Activated CD8-positive, alpha-beta T cell treated with anti-CD3 and anti-CD28 coated beads, Interleukin-2, amount 10 ng/mL, durations not matched to agents 7 days and 5 days (primary cell): Measurements from ENCODE around the gene SLIRP. TPM values are rescaled to one million over a fixed set of nuclear protein-coding genes. Genes with fewer than 3 reads are reported as not detected.
"Not testable (repeated sequence)": the region's sequence is repeated elsewhere in the genome, so short reads cannot be mapped to it uniquely, and the experiment has no call there.

Source experiments
- ATAC-seq: fragments of 150-1000 bp; cut with Tn5 transposase; one replicate; pipeline ENCODE4 v1.10.0; 2021; ENCODE audit warnings: moderate library complexity
- CTCF ChIA-PET: fragments of 350-600 bp; sonication (Branson Sonifier 250); formaldehyde crosslinking; loops from one replicate; lab custom pipeline; 2021; ENCODE audit warnings: antibody characterized with exemption; lab: Charles Lee
- POLR2A ChIA-PET: fragments of 350-600 bp; sonication (Branson Sonifier 250); formaldehyde crosslinking; loops from one replicate; lab custom pipeline; 2021; ENCODE audit warnings: antibody characterized with exemption; lab: Charles Lee
- DNase-seq: peaks from one replicate; pipeline ENCODE4 v3.0.0-alpha.2; 2020
- H3K27ac Mint-ChIP-seq: one replicate; pipeline ENCODE4 v1.8.0; 2021; ENCODE audit warnings: mild to moderate bottlenecking, mixed read lengths
- H3K27me3 Mint-ChIP-seq: one replicate; pipeline ENCODE4 v1.8.0; 2021; ENCODE audit warnings: low read depth, mixed read lengths
- H3K36me3 Mint-ChIP-seq: one replicate; pipeline ENCODE4 v1.8.0; 2021; ENCODE audit warnings: low read depth, mixed read lengths
- H3K4me1 Mint-ChIP-seq: one replicate; pipeline ENCODE4 v1.8.0; 2021; ENCODE audit warnings: low read depth, mixed read lengths
- H3K4me3 Mint-ChIP-seq: one replicate; pipeline ENCODE4 v1.8.0; 2021; ENCODE audit warnings: mild to moderate bottlenecking, mixed read lengths
- H3K9me3 Mint-ChIP-seq: one replicate; pipeline ENCODE4 v1.8.0; 2022; ENCODE audit warnings: mixed read lengths; ENCODE audit not compliant: insufficient read depth
- total RNA-seq, 2 experiments: library from RNA; stranded (reverse); gene quantifications; one replicate each; pipeline ENCODE4 v1.2.3, GENCODE V29; 2021

SLIRP gene
- total RNA-seq, 2 experiments from 2014 or later = 92.1 to 101 TPM

GRCh38 chr14:77746064-77746702 lies 38.3 kb downstream of the SLIRP start:
- ATAC-seq (no peak), DNase-seq (no peak)
- Mint-ChIP-seq H3K9me3 (no peaks in the 10 kb centered on the region), H3K4me1 (peaks cover 6% of the 10 kb centered on the region), H3K36me3 (peaks cover 59% of the 10 kb centered on the region), H3K27me3 (no peaks in the 10 kb centered on the region), H3K4me3 (no peak overlapping the region), H3K27ac (no peak overlapping the region)
- CTCF ChIA-PET = interaction anchor here (0.9 kb wide), 1 partner anchor 287 kb away, joined by 4 read pairs; no protein-coding TSS in a partner anchor
- POLR2A ChIA-PET = interaction anchor here (0.7 to 0.9 kb wide), 2 partner anchors 15 to 147 kb away, joined by 5 to 6 read pairs; partner anchors contain the start of gene SNW1

GRCh38 chr14:77747425-77747824 lies 39.5 kb downstream of the SLIRP start:
- H3K4me3 Mint-ChIP-seq, H3K4me1 Mint-ChIP-seq, H3K27me3 Mint-ChIP-seq, POLR2A ChIA-PET, ATAC-seq, CTCF ChIA-PET, H3K9me3 Mint-ChIP-seq, H3K27ac Mint-ChIP-seq, DNase-seq: not testable (repeated sequence)
- H3K36me3 Mint-ChIP-seq = peaks cover 55% of the 10 kb centered on the region

- ATAC-seq (no peak), DNase-seq (no peak)
- Mint-ChIP-seq H3K4me3 (no peak overlapping the region), H3K9me3 (no peaks in the 10 kb centered on the region), H3K27me3 (no peaks in the 10 kb centered on the region), H3K27ac (no peak overlapping the region), H3K4me1 (peaks cover 9% of the 10 kb centered on the region), H3K36me3 (peaks cover 56% of the 10 kb centered on the region)
- ChIA-PET CTCF (interaction anchor here (0.9 to 1.5 kb wide), 3 partner anchors 8 to 44 kb away, joined by 3 to 4 read pairs (median 3); partner anchors contain the start of gene SNW1), POLR2A (interaction anchor here (0.6 kb wide), 1 partner anchor 239 kb away, joined by 3 read pairs; no protein-coding TSS in a partner anchor)
Measured at GRCh38 chr14:77752266-77752665, 44.4 kb downstream of the SLIRP start.

- peaks cover 57% of the 10 kb centered on the region for H3K36me3 Mint-ChIP-seq
- no peak overlapping the region for H3K27ac Mint-ChIP-seq
- POLR2A ChIA-PET = no interaction called here
- CTCF ChIA-PET = interaction anchor here (0.9 to 1.5 kb wide), 3 partner anchors 8 to 44 kb away, joined by 3 to 4 read pairs (median 3); partner anchors contain the start of gene SNW1
- H3K4me1 Mint-ChIP-seq = peaks cover 16% of the 10 kb centered on the region
- H3K9me3 Mint-ChIP-seq = no peaks in the 10 kb centered on the region
- ATAC-seq = no peak
- no peak for DNase-seq
- no peak overlapping the region for H3K4me3 Mint-ChIP-seq
- H3K27me3 Mint-ChIP-seq = no peaks in the 10 kb centered on the region
Measured at GRCh38 chr14:77752799-77753516, 45.1 kb downstream of the SLIRP start.

GRCh38 chr14:77760381-77761204 lies 52.7 kb downstream of the SLIRP start, which contains the start of gene SNW1:
Gene SNW1, minus strand, starts transcription at chr14:77761156. Its CDS starts 29 bp downstream, at chr14:77761127.
- ChIA-PET POLR2A (interaction anchor here (0.8 to 1.4 kb wide), 8 partner anchors 9 to 301 kb away, joined by 3 to 16 read pairs (median 4); partner anchors contain the start of gene ADCK1), CTCF (interaction anchor here (0.7 to 1.9 kb wide), 5 partner anchors 8 to 301 kb away, joined by 3 to 9 read pairs (median 3); no protein-coding TSS in a partner anchor)
- H3K27ac Mint-ChIP-seq = peak within 1 kb of the TSS; percentile 98

GRCh38 chr14:77761205-77761931 lies 53.5 kb downstream of the SLIRP start:
- peak overlapping the region; percentile 98 for H3K4me3 Mint-ChIP-seq
- ATAC-seq (peak; percentile 3), DNase-seq (peak; percentile 29)
- POLR2A ChIA-PET = interaction anchor here (0.8 to 1.4 kb wide), 5 partner anchors 10 to 55 kb away, joined by 3 to 6 read pairs (median 5); partner anchors contain the start of gene ADCK1
- peaks cover 33% of the 10 kb centered on the region for H3K4me1 Mint-ChIP-seq
- peak overlapping the region; percentile 98 for H3K27ac Mint-ChIP-seq
- H3K9me3 Mint-ChIP-seq = no peaks in the 10 kb centered on the region
- no peaks in the 10 kb centered on the region for H3K27me3 Mint-ChIP-seq
- CTCF ChIA-PET = interaction anchor here (0.8 to 1.9 kb wide), 4 partner anchors 9 to 302 kb away, joined by 3 to 9 read pairs (median 4); no protein-coding TSS in a partner anchor
- peaks cover 19% of the 10 kb centered on the region for H3K36me3 Mint-ChIP-seq

More at GRCh38 chr14:77760381-77761204, 52.7 kb downstream of the SLIRP start, which contains the start of gene SNW1:
- Mint-ChIP-seq H3K4me1 (peaks cover 33% of the 10 kb centered on the region), H3K36me3 (peaks cover 25% of the 10 kb centered on the region), H3K9me3 (no peaks in the 10 kb centered on the region), H3K4me3 (peak within 1 kb of the TSS; percentile 98), H3K27me3 (no peaks in the 10 kb centered on the region)
- ATAC-seq (peak; percentile 87), DNase-seq (peak; percentile 96)

GRCh38 chr14:77763316-77763715 lies 55.4 kb downstream of the SLIRP start:
- Mint-ChIP-seq H3K27me3 (no peaks in the 10 kb centered on the region), H3K27ac (no peak overlapping the region), H3K36me3 (peaks cover 11% of the 10 kb centered on the region), H3K4me3 (no peak overlapping the region), H3K9me3 (no peaks in the 10 kb centered on the region), H3K4me1 (peaks cover 25% of the 10 kb centered on the region)
- ChIA-PET POLR2A (no interaction called here), CTCF (no interaction called here)
- no peak for ATAC-seq
- no peak for DNase-seq

GRCh38 chr14:77763978-77764377 lies 56.1 kb downstream of the SLIRP start:
- POLR2A ChIA-PET = no interaction called here
- Mint-ChIP-seq H3K27ac (no peak overlapping the region), H3K4me3 (no peak overlapping the region), H3K9me3 (no peaks in the 10 kb centered on the region), H3K27me3 (no peaks in the 10 kb centered on the region), H3K36me3 (peaks cover 5% of the 10 kb centered on the region), H3K4me1 (peaks cover 20% of the 10 kb centered on the region)
- CTCF ChIA-PET = no interaction called here
- ATAC-seq = no peak
- no peak for DNase-seq
